Activated naive CD4-positive, alpha-beta T cell treated with anti-CD3 and anti-CD28 coated beads, Interleukin-2, amount 50 U/mL, for 72 hours (primary cell): ENCODE data around the gene SUMO2. TPM values are rescaled to one million over a fixed set of nuclear protein-coding genes. Genes with fewer than 3 reads are reported as not detected.
"Not testable (repeated sequence)": the region's sequence is repeated elsewhere in the genome, so short reads cannot be mapped to it uniquely, and the experiment has no call there.

ENCODE experiments used
- ATAC-seq, 2 donors: fragments of 150-1000 bp; cut with Tn5 transposase; 2 replicates each; pipeline ENCODE4 v1.10.0; 2021; ENCODE audit warnings: mild to moderate bottlenecking in 2 of 2, moderate library complexity in 2 of 2
- DNase-seq, 2 donors: peaks; one replicate each; pipeline ENCODE4 v3.0.0; 2021 to 2022; ENCODE audit warnings: low spot score in 2 of 2
- H3K27ac Mint-ChIP-seq, 2 donors: one replicate each; pipeline ENCODE4 v1.8.0; 2022; ENCODE audit warnings: mild to moderate bottlenecking in 2 of 2, mixed read lengths in 2 of 2
- H3K36me3 Mint-ChIP-seq, 2 donors: one replicate each; pipeline ENCODE4 v1.8.0; 2022; ENCODE audit warnings: mixed read lengths in 2 of 2
- H3K9me3 Mint-ChIP-seq, 2 donors: one replicate each; pipeline ENCODE4 v1.8.0; 2022; ENCODE audit warnings: mixed read lengths in 2 of 2
- total RNA-seq, 2 donors: library from RNA; stranded (reverse); gene quantifications; one replicate each; pipeline ENCODE4 v1.2.3, GENCODE V29; 2022

SUMO2 gene
- total RNA-seq = 100 to 1,000 TPM; 557 to 621 TPM

DNA sequence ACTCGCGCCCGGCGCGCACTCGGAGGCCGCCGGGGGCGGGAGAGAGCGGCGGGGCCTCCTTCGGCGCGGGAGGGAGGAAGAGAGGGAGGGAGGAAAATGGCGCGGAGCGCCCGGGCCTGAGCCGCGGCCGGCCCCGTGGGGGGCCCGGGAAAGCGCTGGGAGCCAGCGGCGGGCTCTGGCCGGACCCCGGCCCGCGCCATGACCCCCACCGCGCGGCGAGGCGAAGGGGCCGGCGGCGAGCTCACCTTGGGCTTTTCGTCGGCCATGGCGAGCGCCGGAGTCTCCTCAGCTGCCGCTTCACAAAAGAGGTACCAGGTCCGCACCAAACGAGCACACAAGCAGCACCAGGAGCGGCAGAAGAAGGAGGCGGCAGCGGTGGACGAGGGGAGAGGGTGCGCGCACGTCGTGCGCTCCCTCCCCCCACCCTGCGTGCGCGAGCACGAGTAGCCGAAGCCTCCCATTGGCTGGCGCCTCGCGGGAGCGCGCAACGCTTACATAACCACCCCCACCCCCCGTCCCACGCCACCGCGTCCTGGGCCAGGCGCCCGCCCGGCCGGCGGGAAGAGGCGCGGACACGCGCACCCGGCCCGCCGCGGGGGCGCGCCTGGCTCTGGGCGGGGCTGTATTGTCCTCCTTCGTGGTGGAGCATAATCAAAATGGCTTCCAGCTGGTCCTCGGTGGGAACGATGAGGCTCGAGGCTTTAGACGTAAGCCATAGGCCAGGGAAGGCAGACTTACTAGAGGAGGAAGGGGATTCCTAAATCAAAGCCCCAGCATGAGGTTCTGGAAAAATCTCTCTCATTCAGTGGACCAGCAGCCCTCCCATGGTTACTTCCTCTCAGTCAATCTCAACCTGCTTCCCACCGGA lies at the start of gene SUMO2:
SUMO2 (minus strand) TSS at position 391 of the 868 bp plus-strand sequence; CDS start at position 266, 125 bp downstream.
- ATAC-seq (peak; percentile 84 to 89), DNase-seq (peak; percentile 96 to 97)
- no peaks in the 10 kb centered on the region for H3K9me3 Mint-ChIP-seq
- peaks cover 11 to 18% of the 10 kb centered on the region in 2 donors for H3K36me3 Mint-ChIP-seq
- peak within 1 kb of the TSS; percentile 94 to 95 for H3K27ac Mint-ChIP-seq

DNA sequence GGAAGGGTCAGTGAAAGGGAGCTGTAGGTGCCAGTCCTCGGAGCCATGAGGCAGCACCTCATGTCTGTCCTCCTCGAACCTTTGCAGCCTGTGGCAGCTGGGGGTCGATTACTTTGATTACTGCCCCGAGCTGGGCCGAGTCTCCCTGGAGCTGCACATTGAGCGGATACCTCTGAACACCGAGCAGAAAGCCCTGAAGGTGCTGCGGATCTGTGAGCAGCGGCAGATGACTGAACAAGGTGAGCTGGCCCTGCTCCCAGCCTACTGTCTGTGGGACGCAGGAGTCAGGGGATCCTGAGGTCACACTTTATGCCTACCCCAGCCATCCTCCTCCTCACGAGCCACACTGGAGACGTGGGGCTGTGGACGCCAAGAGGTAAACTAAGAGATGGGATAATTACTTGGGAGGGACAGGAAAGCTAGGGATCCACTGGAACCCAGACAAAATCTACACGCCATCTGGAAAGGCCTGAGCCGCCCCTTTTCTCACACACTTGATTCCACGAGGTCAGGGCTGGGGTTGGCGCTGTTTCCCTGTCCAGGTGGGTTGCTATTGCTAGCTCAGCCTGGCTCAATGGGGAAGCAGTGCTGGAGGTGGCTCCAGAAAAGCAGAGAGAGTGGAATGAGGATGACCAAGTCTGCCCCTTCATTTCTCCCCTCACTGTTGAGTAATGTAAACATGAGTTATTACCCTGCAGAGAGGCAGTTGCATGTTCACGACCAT lies 49.1 kb upstream of the SUMO2 start:
- ATAC-seq (no peak), DNase-seq (no peak)
- H3K27ac Mint-ChIP-seq = peak overlapping the region in 1 of 2 donors; percentile 65
- no peaks in the 10 kb centered on the region for H3K9me3 Mint-ChIP-seq
- H3K36me3 Mint-ChIP-seq = no peaks in the 10 kb centered on the region

DNA sequence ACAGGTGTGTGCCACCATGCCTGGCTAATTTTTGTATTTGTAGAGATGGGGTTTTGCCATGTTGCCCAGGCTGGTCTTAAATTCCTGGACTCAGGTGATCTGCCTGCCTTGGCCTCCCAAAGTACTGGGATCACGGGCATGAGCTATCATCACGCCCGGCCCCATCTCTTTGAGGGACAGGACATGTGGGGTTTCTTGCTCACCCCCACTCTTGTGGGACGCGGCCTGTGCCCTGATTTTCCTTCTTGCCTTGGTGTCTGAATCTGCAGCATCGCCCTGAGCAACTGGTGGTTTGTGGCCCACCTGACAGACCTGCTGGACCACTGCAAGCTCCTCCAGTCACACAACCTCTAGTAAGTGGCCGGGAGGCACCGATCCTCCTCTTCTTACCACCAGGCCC lies 48.3 kb upstream of the SUMO2 start:
- ATAC-seq = no peak
- Mint-ChIP-seq H3K27ac (no peak overlapping the region), H3K36me3 (no peaks in the 10 kb centered on the region), H3K9me3 (no peaks in the 10 kb centered on the region)
- no peak for DNase-seq

DNA sequence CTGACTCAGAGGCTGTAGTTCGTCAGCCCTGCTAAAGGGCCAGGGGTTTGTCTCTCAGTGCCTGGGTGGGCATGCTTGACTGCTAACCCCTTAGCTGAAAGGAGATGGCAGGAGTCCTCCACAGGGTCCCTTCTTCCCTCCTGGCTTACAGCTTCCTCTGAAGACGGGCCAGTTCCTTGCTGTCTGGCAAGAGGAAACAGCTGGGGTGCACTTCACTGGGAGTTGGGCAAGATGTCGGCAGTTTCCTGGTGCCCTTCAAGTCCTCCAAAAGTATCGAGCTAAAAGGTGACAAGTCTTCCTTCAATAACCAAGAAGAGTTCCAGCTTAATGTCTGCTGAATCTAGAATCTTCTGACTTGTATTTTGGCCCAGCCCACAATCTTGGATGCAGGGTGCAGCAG lies 46.1 kb upstream of the SUMO2 start:
- DNase-seq = no peak
- Mint-ChIP-seq H3K9me3 (no peaks in the 10 kb centered on the region), H3K27ac (peak overlapping the region in 1 of 2 donors; percentile 83), H3K36me3 (peaks cover 0 to 12% of the 10 kb centered on the region in 2 donors)
- no peak for ATAC-seq

DNA sequence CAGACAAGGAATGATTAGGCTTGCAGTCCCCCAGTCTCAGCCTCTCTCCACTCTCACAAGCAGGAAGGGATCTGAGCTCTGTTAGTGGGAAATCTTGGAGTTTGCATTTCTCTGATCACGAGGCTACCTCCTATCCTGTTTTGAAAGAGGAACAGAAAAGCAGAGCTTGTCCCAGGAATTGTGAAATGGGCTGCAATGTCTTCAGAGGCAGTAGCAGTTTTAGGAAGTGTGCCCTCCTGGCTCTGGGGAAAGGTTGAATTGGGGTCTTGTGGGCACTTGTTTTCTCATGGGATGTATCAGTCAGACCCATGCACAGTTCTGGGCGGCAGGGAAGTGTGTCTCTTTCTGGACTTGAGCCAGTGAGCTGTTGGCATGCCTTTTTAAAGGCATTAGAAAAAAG lies 45.5 kb upstream of the SUMO2 start:
- H3K9me3 Mint-ChIP-seq = no peaks in the 10 kb centered on the region
- no peak for ATAC-seq
- no peak for DNase-seq
- H3K36me3 Mint-ChIP-seq = peaks cover 0 to 12% of the 10 kb centered on the region in 2 donors
- H3K27ac Mint-ChIP-seq = peak overlapping the region; percentile 37 to 83

GRCh38 chr17:75227729-75228128 lies 45.0 kb upstream of the SUMO2 start:
- ATAC-seq = no peak
- H3K9me3 Mint-ChIP-seq = no peaks in the 10 kb centered on the region
- no peak for DNase-seq
- H3K36me3 Mint-ChIP-seq = peaks cover 0 to 12% of the 10 kb centered on the region in 2 donors
- peak overlapping the region in 1 of 2 donors; percentile 37 for H3K27ac Mint-ChIP-seq

GRCh38 chr17:75225016-75225415 lies 42.3 kb upstream of the SUMO2 start:
- Mint-ChIP-seq H3K9me3 (no peaks in the 10 kb centered on the region), H3K27ac (peak overlapping the region; percentile 23 to 92), H3K36me3 (peaks cover 0 to 12% of the 10 kb centered on the region in 2 donors)
- peak in 1 of 2 donors; percentile 5 for ATAC-seq
- DNase-seq = no peak

DNA sequence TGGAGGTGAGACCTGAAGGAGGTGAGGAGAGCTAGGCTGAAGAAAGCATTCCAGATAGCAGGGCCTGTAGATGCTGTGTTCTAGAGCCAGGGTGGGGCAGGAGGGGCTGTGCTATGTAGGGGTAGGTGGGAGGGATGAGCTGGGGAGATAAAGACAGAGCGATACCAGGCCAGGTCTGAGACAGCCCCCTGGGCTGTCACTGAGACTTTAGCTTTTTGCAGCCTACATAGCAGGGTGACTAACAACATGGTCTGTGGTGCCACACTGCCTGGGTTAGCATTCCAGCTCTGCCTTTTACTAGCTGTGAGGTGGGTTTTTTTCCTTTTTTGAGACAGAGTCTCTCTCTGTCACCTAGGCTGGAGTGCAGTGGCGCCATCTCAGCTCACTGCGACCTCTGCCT lies 37.1 kb upstream of the SUMO2 start:
- DNase-seq (no peak), ATAC-seq (no peak)
- no peaks in the 10 kb centered on the region for H3K9me3 Mint-ChIP-seq
- H3K27ac Mint-ChIP-seq = peak overlapping the region in 1 of 2 donors; percentile 22
- peaks cover 5 to 19% of the 10 kb centered on the region in 2 donors for H3K36me3 Mint-ChIP-seq

DNA sequence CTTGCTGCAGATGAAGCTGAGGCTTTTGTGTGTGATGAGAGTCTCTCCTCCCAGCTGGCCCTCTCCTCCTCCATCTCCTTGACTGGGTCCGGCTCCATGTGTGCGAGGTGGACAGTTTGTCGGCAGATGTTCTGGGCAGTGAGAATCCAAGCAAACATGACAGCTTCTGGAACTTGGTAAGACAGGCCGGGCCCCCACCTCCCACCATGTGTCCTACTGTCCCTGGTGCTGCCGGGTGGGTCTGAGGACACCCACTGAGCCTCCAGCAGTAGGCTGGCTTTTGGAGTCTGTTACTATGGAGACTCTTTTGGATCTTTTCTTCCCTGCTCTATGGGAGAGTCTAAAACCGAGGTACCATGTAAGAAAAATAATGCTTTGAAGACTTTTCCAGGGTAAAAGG lies 35.4 kb upstream of the SUMO2 start:
- Mint-ChIP-seq H3K27ac (no peak overlapping the region), H3K9me3 (no peaks in the 10 kb centered on the region), H3K36me3 (peaks cover 5 to 15% of the 10 kb centered on the region in 2 donors)
- ATAC-seq (no peak), DNase-seq (no peak)

DNA sequence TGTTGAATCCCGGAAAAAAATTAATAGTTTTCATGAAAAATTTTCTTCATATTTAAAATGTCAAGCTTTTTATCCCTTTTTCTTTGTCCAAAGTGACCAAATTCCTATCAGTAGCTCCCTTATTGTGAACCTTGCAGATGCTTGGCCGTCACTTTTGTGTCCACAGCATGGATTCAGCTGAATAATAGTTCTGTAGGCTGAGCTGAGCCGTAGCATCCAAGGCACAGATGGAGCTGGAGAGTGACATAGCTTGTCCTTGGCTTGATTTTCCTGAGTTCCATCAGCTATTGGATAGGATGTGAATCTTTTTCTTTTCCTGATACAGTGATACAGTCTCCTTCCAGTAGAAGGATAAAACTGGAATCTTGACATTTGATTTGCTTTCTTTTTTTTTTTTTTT lies 26.3 kb upstream of the SUMO2 start:
- Mint-ChIP-seq H3K9me3 (no peaks in the 10 kb centered on the region), H3K36me3 (peaks cover 14 to 17% of the 10 kb centered on the region in 2 donors), H3K27ac (no peak overlapping the region)
- ATAC-seq (no peak), DNase-seq (no peak)

DNA sequence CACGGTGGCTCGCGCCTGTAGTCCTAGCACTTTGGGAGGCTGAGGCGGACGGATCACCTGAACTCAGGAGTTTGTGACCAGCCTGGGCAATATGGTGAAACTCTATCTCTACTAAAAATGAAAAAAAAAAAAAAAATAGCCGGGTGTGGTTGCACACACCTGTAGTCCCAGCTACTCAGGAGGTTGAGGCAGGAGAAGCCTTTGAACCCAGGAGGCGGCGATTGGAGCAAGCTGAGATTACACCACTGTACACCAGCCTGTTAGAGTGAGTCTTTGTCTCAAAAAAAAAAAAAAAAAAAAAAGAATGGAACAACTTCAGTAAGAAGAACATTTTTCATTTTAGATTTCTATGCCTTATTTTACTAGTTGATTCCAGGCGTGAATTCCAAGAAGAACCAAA lies 25.4 kb upstream of the SUMO2 start:
- Mint-ChIP-seq H3K36me3 (peaks cover 14 to 17% of the 10 kb centered on the region in 2 donors), H3K27ac (no peak overlapping the region), H3K9me3 (no peaks in the 10 kb centered on the region)
- ATAC-seq = no peak
- no peak for DNase-seq

DNA sequence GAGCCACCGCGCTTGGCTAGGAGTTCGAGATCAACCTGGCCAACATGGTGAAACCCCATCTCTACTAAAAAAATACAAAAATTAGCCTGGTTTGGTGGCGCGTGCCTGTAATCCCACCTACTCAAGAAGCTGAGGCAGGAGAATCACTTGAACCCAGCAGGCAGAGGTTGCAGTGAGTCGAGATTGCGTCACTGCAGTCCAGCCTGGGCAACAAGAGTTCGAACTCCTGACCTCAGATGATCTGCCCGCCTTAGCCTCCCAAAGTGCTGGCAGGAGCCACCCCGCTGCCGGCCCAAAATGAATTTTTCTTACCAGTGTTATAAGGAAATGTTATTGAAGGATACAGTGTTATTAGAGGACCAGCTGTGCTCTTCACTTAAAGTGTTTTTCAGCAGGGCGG lies 25.0 kb upstream of the SUMO2 start:
- peaks cover 14 to 17% of the 10 kb centered on the region in 2 donors for H3K36me3 Mint-ChIP-seq
- no peak overlapping the region for H3K27ac Mint-ChIP-seq
- DNase-seq = no peak

DNA sequence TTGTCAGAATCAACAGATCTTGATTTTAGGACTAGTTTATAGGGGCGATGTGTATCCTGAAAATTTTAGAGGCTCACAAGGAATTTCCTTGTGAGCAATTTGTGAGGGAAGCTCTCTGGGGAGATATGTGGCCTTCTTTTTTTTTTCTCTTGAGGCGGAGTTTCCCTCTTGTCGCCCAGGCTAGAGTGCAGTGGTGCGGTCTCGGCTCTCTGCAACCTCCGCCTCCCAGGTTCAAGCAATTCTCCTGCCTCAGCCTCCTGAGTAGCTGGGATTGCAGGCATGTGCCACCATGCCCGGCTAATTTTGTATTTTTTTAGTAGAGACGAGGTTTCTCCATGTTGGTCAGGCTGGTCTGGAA lies 24.3 kb upstream of the SUMO2 start:
- H3K9me3 Mint-ChIP-seq, DNase-seq, ATAC-seq: not testable (repeated sequence)
- Mint-ChIP-seq H3K27ac (peak overlapping the region; percentile 96 to 100), H3K36me3 (peaks cover 14 to 17% of the 10 kb centered on the region in 2 donors)

More for the DNA sequence above, 25.0 kb upstream of the SUMO2 start:
- ATAC-seq = no peak
- no peaks in the 10 kb centered on the region for H3K9me3 Mint-ChIP-seq

DNA sequence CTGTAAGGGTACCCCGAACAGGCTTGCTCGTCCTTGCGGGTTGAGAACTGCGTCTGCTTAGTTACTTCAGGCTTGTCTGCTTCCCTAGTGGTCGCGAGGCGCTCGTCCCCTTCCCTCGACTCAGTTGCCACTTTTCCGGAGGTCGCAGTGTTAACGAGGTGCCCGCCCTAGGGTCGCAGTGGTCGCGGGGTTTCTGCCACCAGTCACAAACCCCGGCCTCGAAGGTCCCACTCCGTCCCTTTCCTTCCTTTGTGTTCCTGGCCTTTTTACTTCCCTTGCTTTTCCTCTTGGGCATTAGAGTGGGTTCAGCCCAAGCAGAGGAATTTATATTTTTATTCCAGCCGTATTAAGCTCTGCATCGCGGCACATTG lies 23.0 kb upstream of the SUMO2 start:
- Mint-ChIP-seq H3K27ac (peak overlapping the region; percentile 96 to 100), H3K36me3 (peaks cover 8 to 13% of the 10 kb centered on the region in 2 donors), H3K9me3 (no peaks in the 10 kb centered on the region)
- ATAC-seq (no peak), DNase-seq (no peak)

- H3K9me3 Mint-ChIP-seq = no peaks in the 10 kb centered on the region
- peak; percentile 90 to 93 for DNase-seq
- H3K36me3 Mint-ChIP-seq = peaks cover 8 to 13% of the 10 kb centered on the region in 2 donors
- peak; percentile 83 to 89 for ATAC-seq
- H3K27ac Mint-ChIP-seq = peak within 1 kb of the TSS; percentile 96 to 100
Measured at GRCh38 chr17:75205037-75205792, 22.5 kb upstream of the SUMO2 start, which contains the start of gene NUP85. TSS of gene NUP85 (plus strand) at chr17:75205679. CDS start at chr17:75205762, 83 bp downstream.

DNA sequence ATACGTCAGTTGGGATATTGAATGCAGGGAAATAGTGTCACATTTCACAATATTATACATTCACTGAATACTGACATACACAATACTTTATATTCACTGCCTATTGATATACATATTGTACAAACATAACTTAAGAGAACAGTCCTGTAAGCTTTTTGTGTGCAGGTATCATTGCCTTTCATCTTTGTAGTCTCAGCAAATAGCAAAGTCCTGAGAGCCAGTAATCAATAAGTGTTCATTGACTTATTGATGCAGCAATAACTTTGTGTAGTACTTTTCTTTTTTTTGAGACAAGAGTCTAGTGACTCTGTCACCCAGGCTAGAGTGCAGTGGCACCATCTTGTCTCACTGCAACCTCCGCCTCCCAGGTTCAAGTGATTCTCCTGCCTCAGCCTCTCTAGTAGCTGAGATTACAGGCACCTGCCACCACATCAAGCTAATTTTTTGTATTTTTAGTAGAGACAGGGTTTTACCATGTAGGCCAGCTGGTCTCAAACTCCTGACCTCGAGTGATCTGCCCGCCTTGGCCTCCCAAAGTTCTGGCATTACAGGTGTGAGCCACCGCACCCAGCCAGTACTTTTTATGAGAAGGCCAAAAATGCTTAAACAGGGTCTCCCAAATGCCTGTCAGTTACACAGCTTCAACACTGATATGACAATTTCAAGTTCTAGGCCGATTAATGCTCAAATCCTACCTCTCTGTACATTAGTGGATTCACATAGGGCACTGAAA lies 17.3 kb upstream of the SUMO2 start:
- no peak for ATAC-seq
- H3K27ac Mint-ChIP-seq = peak overlapping the region in 1 of 2 donors; percentile 23
- H3K9me3 Mint-ChIP-seq = no peaks in the 10 kb centered on the region
- DNase-seq = no peak
- H3K36me3 Mint-ChIP-seq = peaks cover 0 to under 1% of the 10 kb centered on the region in 2 donors
